Activated T-helper 1 cell treated with Interleukin-2 at 50 U/mL for 16 hours (primary cell): ENCODE results near the gene WDR72.

Experiments used
- DNase-seq: peaks from one replicate; pipeline ENCODE4 v3.0.0-alpha.2; 2020; ENCODE audit warnings: low read depth

WDR72 gene

DNA sequence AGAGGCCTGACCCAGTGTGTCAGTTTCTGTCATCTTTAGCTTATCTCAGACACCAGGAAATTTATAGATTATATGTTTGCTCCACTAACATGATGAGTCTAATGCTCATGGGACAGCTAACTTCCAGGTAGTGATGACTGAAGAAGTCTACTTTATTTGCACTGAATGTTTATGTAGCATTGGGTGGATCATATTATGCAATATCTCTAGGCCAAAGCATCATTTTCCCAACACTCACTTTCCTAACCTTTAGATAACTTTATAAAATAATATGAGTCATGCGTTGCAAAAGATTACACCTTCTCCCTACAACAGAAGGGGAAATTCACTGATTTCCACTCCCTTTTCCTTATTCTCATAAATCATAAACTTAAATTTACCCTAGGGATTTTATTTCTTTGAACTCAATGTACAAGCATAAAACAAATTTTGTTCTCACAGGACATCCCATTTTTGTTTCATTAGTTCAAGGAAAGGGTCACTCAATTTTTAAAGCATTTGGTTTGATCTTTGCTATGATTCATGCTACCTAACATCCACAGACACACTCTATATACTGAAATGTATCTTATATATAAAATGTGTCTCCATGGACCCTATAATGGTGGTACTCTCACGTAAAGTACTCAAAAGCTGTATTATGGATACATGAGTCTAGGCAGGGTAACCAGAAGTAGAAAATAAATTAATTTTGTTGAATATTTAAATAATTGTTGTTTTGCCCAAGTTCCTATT lies 225.2 kb downstream of the WDR72 start:
- DNase-seq, result no peak

DNA sequence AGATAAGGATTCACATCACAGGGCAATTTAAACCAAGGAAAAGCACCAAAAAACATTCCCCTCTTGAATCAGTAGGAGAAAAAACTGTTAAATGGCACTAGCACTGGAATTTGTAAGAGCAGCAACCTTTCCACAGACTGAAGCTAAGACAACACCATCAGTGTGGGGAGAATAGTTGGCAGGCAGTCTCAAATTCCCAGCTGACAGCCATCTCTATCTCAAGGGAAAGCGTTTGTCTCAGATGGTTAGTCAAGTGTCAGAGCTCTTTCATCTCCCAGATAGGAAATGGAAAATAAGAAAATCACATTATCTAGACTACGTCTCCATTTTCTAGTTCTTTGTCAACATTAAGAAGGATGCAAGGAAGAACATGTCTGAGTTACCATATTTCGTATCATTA lies 228.7 kb downstream of the WDR72 start:
- no peak for DNase-seq

DNA sequence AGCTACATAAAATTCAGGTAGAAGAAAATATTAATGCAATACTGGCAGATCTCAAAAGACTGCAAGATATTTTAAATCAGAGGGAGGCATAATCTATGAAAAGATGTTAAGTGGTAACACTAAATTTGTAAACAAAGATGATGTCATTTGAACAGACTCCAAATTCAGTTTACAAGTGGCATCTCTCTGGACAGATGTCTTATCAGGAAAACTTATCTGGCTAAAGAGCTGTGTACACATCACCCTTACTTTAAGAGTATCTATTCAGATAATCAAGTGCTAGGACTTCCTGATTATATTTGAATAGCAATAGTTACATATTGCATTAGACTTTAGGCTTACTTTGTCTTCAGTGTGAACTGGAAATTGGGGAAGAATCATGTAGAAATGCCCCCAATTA lies 231.5 kb downstream of the WDR72 start:
- DNase-seq, result no peak

DNA sequence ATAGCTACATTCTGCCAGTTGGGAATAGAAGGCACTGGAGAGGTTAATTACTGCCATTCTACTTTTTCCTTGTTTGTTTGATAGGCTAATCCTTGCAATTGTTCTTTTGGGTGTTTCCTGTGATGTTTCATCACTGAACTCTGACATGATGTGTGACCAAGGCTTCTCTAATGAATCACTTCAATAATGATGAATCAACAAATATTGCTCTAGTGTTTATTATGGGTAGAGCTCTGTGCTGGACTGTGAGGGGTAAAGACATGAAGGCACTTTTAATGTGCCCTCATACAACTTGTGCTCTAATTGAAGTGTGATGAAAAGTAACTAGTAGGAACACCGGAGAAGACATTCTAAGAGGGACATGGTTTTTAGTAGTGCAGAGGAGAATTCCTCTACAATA lies 233.6 kb downstream of the WDR72 start:
- no peak for DNase-seq

DNA sequence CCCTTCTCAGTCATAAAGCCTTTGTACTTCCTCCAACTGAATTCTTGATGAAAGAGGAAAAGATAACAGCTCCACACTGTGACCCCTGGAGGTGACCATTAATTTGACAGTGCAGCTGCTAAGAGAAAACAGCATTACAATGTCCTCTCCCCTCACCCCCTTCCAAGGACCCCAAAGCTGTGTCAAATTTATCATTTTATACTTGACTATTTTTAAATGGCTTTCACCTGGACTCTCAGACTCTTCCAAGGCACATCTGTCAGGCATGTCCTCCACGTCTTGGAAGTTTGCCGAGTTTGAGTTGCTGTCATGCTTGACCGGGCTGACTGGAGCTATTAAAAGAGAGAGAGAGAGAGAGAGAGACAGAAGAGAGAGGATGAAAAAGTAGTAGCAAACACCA lies 236.5 kb downstream of the WDR72 start:
- no peak for DNase-seq

DNA sequence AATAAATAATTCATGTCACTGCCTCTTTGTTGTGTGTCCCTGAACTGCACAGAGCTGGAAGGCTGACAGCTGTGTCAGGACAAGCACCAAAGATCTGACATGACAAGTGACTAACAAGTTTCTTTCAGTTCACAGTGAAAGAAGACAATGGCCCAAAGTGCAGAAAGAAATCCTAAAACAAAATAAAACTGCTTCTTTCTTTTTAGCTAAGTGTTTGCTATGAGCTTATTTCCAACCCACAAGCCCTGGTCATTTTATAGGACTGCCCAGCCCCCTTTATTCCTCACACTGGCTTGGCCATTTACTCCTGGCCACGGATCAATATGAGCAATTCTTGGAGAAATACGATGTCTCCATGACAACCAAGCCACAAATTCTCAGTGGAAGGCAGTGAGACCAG lies 238.5 kb downstream of the WDR72 start:
- DNase-seq, result no peak

DNA sequence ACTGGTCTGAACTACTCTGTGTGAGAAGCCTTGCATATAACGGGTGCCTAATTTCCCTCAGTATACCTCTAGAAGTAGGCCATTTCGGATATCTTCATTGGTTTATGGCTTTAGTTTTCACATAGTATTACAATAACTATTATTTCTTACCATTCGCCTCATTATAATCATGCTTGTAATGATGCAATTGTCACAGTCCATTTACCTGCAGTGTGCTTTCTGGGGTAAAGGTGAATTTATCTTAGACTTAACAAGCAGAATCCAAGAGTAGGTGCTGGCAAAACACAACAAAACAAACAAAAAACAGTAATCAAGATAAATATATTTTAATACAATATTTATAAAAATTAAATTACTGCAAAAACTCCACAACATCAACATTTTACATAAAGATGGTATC lies 246.0 kb downstream of the WDR72 start:
- DNase-seq, result no peak

DNA sequence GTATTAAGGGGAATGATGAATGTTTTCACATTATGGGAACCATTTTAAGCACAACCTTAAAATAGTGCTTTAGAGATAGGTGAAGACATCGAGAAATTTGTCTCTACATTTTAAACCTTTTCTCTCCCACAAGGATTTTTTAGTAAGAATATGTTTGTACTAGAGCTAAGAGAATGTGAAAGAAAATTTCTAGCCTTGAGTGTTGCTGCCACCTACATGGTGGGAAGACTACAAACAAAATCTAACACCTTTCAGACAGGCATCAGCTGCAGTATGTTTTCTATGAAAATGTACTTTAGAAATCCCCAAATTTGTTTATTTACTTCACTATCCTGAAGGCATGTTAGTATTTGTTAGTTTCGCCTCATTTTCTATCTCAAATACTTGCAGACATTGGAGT lies 247.4 kb downstream of the WDR72 start:
- DNase-seq, result no peak

DNA sequence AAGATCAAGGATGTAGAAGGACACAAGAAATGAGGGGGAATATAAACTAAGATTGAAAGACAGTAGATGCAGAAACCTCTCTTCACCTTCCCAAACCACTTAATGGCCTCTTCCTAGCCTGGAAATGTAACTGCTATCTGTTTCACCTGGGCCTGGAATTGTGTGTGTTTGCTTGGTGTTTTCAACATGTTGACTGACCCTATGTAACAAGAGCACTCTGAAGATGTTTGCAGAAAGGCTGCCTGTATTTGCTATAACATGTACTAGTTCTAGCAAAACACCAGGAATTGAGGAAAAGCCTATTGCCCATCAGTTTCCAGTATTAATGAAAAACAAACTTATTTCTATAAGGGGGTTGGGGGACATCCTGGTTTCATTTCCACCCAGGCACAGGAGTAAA lies 248.3 kb downstream of the WDR72 start:
- no peak for DNase-seq

DNA sequence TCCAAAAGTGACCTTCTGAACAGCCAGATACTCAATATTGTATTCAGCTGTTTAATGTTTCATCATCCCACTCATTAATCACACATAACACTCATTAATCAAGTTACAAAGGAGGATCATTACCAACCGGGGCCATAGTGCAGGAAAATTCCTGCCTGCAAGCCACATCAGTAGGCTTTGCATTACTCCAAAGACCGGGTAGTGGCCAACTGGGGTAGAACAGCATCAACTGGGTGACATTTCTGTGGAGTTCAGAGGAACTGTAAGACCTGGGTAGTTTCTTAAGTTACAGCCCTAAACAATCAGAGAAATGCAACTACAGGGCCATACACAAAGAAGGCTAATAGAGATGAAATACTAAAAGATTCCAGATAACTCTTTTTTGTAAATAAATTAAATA lies 253.1 kb downstream of the WDR72 start:
- DNase-seq, result no peak

DNA sequence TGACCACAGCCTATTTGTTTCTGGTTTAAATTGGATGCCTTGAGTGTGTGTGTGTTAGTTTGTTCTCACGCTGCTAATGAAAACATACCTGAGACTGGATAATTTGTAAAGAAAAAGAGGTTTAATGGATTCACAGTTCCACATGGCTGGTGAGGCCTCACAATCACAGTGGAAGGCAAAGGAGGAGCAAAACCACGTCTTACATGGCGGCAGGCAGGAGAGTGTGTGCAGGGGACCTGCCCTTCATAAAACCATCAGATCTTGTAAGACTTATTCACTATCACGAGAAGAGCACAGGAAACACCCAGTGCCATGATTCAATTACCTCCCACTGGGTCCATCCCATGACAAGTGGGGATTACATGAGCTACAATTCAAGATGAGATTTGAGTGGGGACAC lies 260.5 kb downstream of the WDR72 start:
- no peak for DNase-seq

DNA sequence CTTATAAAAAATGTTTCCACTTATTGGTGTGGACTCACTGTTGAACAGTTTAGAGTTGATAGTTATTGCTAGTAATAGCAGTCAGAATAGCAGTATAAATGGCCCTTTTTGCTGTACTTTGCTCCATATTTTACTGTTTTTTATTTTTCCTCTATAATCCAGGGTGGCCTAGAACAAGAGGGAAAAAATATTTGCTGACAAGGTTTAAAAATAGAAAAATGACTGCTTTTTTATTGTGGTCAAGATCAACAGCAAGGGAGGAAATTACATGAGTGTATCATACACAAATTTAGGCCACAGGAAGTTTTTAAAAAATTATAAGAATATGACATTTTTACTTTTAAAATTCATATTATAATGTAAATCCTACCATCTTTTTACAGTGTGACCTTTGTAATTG lies 269.1 kb downstream of the WDR72 start:
- DNase-seq, result no peak

DNA sequence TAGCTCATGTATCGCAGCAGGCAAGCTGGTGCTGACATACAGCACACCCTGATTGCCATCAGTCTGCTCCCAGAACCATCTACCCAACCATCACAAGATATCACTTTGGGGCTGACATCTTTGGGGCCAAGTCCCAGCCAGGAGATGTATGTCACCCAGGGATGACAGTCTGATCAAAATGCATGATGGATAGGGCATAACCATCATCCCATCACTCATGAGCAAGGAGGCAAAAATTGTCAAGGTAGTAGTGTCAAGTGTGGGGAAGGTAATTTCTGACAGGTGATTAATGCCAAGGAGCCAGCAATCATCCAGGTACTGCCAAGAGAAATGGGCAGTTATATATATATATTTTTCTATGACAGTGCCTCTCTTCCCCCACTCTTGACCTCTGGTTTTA lies 277.4 kb downstream of the WDR72 start:
- DNase-seq, result no peak

DNA sequence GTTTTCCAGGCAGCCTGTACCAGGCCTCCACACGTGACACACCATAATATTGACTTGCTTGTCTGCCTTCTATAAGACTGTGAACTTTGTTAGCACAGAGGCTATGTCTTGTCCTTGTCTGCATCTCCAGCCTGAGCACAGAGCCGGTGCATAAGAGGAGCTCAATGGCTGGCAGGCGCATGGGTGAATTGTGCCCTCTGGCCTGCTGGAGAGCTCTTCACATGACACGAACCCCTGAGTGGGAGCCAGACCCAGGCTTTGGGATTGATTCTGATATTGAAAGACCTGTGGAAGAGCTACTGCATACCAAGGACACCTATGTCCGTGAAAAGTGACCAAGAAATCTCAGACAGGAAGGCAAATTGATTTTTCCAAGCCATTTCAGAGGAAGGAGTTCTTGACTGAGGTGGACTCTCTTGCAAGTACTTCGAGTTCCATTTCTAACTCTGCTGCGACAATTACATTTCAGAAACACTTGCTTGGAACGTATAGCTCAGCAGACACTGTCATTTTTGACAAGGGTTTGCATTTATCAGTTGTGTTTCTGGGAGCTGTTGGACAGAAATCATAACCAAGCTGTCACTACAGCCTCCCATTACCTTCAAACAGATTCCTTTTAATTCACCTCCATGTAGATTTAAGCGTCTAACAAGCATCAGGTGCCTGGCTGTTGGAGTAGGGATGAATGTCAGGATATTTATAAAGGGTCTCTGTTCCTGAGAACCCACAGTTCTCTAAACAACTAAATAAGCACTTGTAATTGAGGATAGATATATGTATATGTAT lies 281.3 kb downstream of the WDR72 start:
- DNase-seq, result no peak

DNA sequence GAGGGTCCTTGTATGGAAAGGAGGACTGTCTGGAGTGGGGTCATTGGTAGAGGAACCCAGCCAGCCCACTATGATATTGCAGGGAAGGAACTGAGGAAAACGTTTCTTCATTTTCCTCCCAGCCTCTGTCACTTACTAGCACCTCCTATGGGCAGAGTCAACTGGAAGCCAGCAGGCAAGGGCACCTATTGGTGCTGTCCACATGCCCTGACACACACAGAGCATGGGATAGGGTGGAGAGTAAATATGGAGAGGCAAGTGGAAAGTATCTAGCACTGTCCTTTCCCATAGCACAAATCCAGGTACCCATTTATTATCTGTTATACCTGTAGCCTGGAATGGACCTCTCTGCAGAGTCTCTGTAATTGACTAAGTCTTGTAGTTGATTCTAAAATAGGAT lies 285.6 kb downstream of the WDR72 start:
- no peak for DNase-seq

DNA sequence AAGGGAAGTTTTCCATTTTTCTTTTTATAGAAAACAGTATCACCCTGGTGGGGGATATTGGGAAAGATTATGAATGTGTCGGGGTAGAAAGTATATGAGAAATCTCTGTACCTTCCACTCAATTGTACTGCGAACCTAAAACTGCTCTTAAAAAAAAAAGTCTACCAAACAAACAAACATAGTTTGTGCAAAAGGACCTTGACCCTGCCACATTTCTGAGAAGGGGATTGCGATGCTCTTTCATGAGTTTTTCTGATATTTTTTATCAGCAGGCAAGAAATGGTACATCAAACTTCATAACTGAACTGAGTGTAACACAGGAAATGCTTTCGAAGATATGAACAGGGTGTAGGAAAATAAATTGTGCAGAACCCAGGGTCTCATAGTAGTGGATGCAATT lies 286.0 kb downstream of the WDR72 start:
- no peak for DNase-seq

DNA sequence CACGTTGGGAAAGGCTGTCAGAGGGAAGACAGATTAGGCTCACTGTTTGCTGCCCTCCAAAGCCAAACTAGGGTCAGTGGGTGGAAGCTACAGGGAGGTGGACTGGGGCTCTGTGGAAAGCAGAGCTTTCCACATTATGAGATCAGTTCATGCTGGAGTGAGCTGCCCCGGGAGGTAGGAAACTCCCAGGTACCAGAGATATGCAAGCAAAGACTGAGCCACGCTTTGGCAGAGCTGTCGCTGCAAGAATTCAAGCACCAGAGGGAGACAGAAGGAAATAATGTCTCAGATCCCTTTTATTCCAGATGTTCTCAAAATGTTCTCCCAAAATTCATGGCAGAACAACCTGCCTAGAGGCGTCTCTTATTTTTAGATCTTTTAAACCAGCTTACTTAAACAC lies 286.6 kb downstream of the WDR72 start:
- DNase-seq, result no peak

DNA sequence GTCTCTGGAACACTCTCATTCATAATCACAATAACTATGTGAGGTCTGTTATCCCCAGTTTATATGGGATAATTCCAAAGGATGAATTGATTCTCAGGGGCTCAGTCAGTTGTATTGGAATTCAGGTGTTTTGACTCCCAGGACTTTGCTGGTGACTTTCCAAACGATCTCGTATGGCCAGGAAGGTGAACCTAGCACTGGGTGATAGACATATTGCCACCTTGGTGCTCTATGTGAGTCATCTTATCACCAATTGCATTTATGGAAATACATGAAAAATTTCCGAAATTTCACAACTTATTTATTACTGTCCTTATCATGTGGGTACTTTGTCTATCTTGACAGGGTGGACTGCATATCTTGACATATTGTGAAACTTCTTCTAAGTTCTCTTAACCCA lies 287.3 kb downstream of the WDR72 start:
- no peak for DNase-seq

DNA sequence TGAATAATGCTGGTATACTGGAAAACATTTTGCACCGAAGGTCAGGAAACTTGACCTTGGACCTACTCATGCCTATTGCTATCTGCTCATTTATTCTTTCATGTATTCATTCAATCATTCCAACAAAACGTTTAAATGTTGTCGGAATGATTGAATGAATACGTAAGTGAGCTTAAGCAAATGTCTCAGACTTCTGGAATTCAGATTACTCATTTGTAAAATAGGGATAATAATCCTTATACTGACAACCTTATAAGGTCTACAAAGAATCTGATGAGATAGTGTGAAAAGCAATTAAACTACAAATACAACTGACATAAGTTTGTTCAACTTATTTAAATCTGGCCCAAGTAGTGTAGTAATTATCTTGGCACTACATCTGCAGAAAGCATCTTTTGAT lies 288.7 kb downstream of the WDR72 start:
- DNase-seq, result no peak

DNA sequence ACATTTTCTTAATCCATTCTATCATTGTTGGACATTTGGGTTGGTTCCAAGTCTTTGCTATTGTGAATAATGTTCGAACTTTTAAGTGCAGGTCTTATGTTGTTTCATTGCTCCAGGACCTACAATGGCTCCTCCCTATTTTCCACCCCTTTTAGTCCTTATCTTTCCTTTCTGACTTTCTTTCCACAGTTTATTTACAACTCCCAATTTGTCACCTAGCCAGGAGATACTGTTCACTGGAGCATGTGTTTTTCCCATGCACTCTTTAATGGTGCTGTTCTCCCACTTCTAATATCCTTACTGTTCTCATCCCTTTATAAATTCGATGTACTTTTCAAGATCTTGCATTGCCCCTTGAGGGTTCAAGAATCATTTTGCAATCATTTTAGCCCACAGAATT lies 290.0 kb downstream of the WDR72 start:
- no peak for DNase-seq
